Measurements from ENCODE around the gene OSBPL1A.
A peak's percentile ranks its signal among the peaks of the same experiment; 100 is the strongest.

Gene OSBPL1A
- 1.0 to 11.6 (median 4.0) reads per million in 9 experiments for total RNA-seq

DNA sequence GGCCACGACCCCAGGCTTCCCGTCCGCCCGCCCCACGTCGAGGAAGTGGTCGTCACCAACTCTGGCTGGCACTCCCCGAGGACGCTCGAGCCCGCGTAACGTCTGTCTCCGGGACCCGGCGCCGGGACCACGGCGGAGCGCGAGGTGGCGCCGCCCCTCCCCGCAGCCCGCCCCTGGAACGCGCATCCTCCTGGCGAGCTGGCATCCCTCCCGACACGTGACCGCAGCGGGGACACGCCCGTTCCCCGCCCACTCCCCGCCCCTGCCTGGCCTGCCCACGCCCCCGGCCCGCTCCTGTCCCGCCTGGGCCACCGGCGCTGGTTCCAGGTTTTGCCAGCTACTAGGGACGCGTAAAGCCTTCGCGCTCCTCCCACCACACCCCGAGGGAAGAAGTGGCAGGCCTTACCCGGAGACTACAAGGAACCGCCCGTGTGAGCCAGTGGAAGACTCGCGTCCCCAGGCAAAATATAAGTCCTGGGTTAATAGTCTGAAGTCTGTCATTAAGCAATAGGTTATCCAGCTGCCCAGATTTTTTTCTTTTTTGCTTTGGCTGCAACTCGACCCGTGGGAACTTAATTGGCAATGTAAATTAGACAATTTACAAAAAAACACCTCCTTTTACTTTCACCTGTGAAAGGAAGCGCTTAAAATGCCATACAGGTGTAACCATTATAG, at the start of gene OSBPL1A:
OSBPL1A (minus strand) TSS at position 131 of the 675 bp plus-strand sequence. CDS start 20,291 bp downstream, outside the sequence.
- H3K4me3 Mint-ChIP-seq: peak within 1 kb of the TSS; percentile 85 to 94
- H3K27me3 Mint-ChIP-seq: peaks cover 8 to 9% of the 10 kb centered on the region in 2 donors
- peak within 1 kb of the TSS in 1 of 2 donors; percentile 28 for H3K27ac Mint-ChIP-seq
- no peaks in the 10 kb centered on the region for H3K36me3 Mint-ChIP-seq (ENCODE audit: insufficient read depth)
- H3K9me3 Mint-ChIP-seq: no peaks in the 10 kb centered on the region
- H3K4me1 Mint-ChIP-seq (ENCODE audit: low read depth in 2 of 2): peaks cover 4 to 7% of the 10 kb centered on the region in 2 donors
- DNase-seq: peak; percentile 41 to 49 (median 48)
- ATAC-seq (replicated peaks): peak; percentile 84

DNA sequence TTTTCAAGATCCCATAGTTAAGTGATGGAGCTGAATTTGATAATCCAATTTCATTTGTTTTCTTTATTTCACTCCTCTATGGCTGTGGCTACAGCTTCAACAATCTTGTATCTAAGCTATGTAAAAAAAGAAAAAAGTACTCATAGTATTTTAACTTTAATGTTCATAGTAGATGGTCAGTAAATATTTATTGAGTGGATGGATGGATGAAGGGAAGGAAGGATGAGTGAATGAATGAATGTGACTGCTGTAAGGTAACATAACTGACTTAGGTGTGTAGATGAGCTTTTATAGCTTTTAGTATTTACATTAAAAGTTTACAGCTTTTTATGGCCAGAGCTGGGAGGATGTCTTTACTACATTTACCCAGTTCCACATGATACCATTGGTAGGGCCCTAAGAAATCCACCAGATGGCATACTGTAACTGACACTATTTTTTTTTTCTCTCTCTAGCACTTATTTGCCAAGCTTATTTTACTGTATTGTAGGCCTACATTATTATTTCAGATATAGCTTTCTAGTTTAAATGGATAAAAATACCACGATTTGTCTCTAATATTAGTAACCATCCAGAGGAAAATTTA, 49.4 kb upstream of the OSBPL1A start:
- DNase-seq (no peak), ATAC-seq (replicated peaks) (no peak)
- no peaks in the 10 kb centered on the region for H3K9me3 Mint-ChIP-seq
- H3K4me3 Mint-ChIP-seq: no peak overlapping the region
- peaks cover 49% of the 10 kb centered on the region for H3K36me3 Mint-ChIP-seq (ENCODE audit: insufficient read depth)
- peak overlapping the region in 1 of 2 donors; percentile 64 for H3K27ac Mint-ChIP-seq
- no peaks in the 10 kb centered on the region for H3K27me3 Mint-ChIP-seq
- H3K4me1 Mint-ChIP-seq (ENCODE audit: low read depth in 2 of 2): no peaks in the 10 kb centered on the region

DNA sequence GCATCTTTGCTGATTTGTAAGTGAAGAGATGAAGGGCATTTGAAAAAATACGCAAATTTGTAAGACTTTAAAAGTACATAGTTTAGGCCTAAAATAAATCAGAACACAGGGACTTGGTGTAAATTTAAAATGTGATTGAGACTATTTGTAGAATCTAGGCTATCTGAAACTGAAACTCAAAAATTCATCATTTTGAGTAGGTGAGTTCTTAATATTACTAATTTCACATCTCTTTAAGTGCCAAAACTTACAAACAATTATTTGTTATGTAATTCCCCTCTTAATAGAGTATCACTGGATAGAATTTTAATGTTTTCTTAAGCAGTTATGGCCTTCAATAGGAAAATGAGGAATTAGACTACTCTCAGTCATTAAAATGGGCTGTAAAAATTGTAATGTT, 48.8 kb upstream of the OSBPL1A start:
- peaks cover 53% of the 10 kb centered on the region for H3K36me3 Mint-ChIP-seq (ENCODE audit: insufficient read depth)
- H3K27me3 Mint-ChIP-seq: no peaks in the 10 kb centered on the region
- no peaks in the 10 kb centered on the region for H3K4me1 Mint-ChIP-seq (ENCODE audit: low read depth in 2 of 2)
- no peaks in the 10 kb centered on the region for H3K9me3 Mint-ChIP-seq
- ATAC-seq (replicated peaks): no peak
- no peak overlapping the region for H3K4me3 Mint-ChIP-seq
- H3K27ac Mint-ChIP-seq: peak overlapping the region in 1 of 2 donors; percentile 64
- no peak for DNase-seq

DNA sequence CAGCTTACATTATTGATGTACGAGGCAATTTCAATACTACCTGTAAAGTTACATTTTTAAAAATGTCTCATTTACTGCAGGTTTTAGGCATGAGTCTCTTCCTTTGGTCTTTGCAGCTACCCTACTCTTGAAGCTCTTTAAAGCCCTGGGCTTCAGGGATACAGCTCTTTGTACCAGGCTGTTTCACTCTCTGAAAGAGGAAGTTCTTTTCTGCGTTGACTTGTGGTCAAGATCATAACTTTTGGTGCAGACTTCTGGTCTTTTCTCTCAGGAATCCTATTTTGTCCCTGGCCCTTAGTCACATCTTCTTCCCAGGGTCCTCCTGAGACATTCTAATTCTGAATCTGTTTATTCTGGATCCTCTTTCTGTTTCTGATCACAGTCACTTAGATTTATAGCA, 46.2 kb upstream of the OSBPL1A start:
- ATAC-seq (replicated peaks) (no peak), DNase-seq (no peak)
- Mint-ChIP-seq H3K27ac (no peak overlapping the region), H3K4me3 (no peak overlapping the region), H3K36me3 (ENCODE audit: insufficient read depth) (peaks cover 48% of the 10 kb centered on the region), H3K27me3 (no peaks in the 10 kb centered on the region), H3K4me1 (ENCODE audit: low read depth in 2 of 2) (no peaks in the 10 kb centered on the region), H3K9me3 (no peaks in the 10 kb centered on the region)

DNA sequence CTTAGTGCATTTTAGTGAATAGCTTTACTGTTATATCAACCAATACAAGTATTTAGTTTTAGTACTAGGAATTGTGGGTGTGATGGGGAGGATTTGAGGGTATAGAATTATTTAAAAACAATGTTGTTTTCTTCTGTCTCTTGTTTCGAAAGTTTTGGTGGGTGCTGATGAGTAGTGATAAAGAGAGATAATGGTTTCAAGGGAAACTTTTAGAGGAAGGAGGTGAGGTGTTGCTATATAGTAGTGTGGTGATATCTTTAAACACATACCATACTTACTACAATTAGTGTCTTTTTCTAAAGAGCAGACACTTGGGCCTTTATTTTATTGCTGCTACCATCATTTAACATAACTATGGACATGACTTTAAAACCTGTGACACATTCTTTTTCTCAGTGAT, 39.3 kb upstream of the OSBPL1A start:
- ATAC-seq (replicated peaks) (no peak), DNase-seq (no peak)
- Mint-ChIP-seq H3K27ac (no peak overlapping the region), H3K27me3 (no peaks in the 10 kb centered on the region), H3K4me1 (ENCODE audit: low read depth in 2 of 2) (no peaks in the 10 kb centered on the region), H3K4me3 (no peak overlapping the region), H3K36me3 (ENCODE audit: insufficient read depth) (peaks cover 16% of the 10 kb centered on the region), H3K9me3 (no peaks in the 10 kb centered on the region)

DNA sequence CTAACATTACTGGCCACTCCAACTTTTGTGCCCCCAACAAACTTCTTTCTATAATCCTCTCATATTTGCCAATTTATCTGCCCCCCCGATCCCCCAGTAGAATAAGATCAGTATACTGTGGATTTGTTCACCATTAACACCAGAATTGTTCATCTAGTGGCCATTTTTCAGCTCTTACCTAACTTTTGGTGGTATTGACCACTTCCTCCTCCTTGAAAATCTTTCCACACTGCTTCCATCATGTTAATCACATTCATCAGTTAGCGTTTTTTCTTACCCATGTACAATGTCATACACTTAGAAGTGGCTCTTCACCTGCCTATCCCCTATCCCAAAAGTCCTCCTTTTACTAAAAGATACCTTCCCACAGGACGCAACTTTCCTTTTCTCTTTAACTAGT, 35.0 kb upstream of the OSBPL1A start:
- Mint-ChIP-seq H3K27me3 (no peaks in the 10 kb centered on the region), H3K36me3 (ENCODE audit: insufficient read depth) (peaks cover 9% of the 10 kb centered on the region), H3K9me3 (no peaks in the 10 kb centered on the region), H3K4me3 (no peak overlapping the region), H3K4me1 (ENCODE audit: low read depth in 2 of 2) (peaks cover 2 to 5% of the 10 kb centered on the region in 2 donors), H3K27ac (no peak overlapping the region)
- DNase-seq: no peak
- ATAC-seq (replicated peaks): no peak

DNA sequence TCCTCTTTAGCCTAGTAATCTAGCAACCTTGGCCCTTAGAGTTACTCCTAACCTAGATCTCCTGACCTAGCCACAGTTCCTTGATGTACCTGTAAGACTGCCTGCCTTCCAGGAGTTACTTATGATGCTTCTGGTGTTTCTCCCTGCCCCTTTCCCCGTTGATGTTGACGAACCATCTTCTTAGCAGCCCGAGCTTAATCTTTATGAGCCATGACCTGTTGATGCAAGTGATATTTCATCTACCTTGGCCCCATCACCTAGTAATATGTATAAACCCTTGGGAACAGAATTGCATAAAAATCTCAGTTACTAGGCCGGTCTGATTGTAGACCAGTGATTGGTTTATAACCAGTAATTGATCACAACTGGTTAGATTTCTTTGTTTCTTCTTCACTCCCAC, 31.6 kb upstream of the OSBPL1A start:
- H3K36me3 Mint-ChIP-seq (ENCODE audit: insufficient read depth): peaks cover 4% of the 10 kb centered on the region
- no peak overlapping the region for H3K27ac Mint-ChIP-seq
- peaks cover 0 to 4% of the 10 kb centered on the region in 2 donors for H3K9me3 Mint-ChIP-seq
- no peak overlapping the region for H3K4me3 Mint-ChIP-seq
- no peak for ATAC-seq (replicated peaks)
- H3K4me1 Mint-ChIP-seq (ENCODE audit: low read depth in 2 of 2): peaks cover 5 to 11% of the 10 kb centered on the region in 2 donors
- no peak for DNase-seq
- H3K27me3 Mint-ChIP-seq: peaks cover 0 to 7% of the 10 kb centered on the region in 2 donors

DNA sequence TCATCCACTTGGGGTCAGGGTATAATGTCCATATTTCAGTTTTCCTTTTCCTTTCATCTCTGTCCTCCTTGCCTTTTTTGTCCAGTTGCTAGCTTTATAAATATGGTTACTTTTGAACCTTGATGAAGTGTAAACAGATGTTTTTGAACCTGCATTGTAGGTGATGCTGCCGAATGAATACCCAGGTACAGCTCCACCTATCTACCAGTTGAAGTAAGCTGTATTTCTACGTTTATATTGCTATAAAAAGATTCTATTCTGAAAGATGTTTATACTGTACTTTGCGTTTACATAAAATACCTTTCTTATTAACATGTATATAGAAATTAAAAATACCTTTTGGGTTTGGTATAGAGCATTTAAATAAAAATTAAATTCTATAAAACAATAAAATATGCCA, 31.1 kb upstream of the OSBPL1A start:
- H3K27me3 Mint-ChIP-seq: peaks cover 2 to 12% of the 10 kb centered on the region in 2 donors
- H3K9me3 Mint-ChIP-seq: peaks cover 0 to 4% of the 10 kb centered on the region in 2 donors
- H3K4me1 Mint-ChIP-seq (ENCODE audit: low read depth in 2 of 2): peaks cover 5 to 11% of the 10 kb centered on the region in 2 donors
- no peak for ATAC-seq (replicated peaks)
- H3K27ac Mint-ChIP-seq: no peak overlapping the region
- no peak overlapping the region for H3K4me3 Mint-ChIP-seq
- peaks cover 4% of the 10 kb centered on the region for H3K36me3 Mint-ChIP-seq (ENCODE audit: insufficient read depth)
- no peak for DNase-seq

DNA sequence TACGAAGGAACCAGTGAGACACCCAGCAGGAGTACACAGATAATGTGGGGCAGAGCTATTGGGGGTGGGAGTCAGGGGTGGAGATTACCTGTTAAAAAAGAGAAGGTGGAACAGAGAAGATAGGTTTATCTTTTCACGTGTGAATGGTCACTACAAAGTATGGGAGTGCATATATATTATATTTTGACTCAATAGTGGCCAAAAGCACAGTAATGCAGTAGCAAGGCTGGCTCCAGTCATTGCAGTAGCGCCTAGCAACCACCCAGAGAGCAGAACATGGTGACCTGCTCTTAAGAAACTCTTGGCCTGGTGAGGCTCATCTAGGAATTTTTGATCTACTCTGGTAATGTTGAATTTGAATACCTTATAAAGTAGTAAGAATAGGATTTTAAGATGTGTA, 29.9 kb upstream of the OSBPL1A start:
- ATAC-seq (replicated peaks) (no peak), DNase-seq (no peak)
- Mint-ChIP-seq H3K27me3 (peaks cover 15 to 24% of the 10 kb centered on the region in 2 donors), H3K36me3 (ENCODE audit: insufficient read depth) (peaks cover 4% of the 10 kb centered on the region), H3K9me3 (peaks cover 0 to 4% of the 10 kb centered on the region in 2 donors), H3K27ac (peak overlapping the region; percentile 81 to 88), H3K4me1 (ENCODE audit: low read depth in 2 of 2) (peaks cover 5 to 11% of the 10 kb centered on the region in 2 donors), H3K4me3 (peak overlapping the region; percentile 84 to 87)

DNA sequence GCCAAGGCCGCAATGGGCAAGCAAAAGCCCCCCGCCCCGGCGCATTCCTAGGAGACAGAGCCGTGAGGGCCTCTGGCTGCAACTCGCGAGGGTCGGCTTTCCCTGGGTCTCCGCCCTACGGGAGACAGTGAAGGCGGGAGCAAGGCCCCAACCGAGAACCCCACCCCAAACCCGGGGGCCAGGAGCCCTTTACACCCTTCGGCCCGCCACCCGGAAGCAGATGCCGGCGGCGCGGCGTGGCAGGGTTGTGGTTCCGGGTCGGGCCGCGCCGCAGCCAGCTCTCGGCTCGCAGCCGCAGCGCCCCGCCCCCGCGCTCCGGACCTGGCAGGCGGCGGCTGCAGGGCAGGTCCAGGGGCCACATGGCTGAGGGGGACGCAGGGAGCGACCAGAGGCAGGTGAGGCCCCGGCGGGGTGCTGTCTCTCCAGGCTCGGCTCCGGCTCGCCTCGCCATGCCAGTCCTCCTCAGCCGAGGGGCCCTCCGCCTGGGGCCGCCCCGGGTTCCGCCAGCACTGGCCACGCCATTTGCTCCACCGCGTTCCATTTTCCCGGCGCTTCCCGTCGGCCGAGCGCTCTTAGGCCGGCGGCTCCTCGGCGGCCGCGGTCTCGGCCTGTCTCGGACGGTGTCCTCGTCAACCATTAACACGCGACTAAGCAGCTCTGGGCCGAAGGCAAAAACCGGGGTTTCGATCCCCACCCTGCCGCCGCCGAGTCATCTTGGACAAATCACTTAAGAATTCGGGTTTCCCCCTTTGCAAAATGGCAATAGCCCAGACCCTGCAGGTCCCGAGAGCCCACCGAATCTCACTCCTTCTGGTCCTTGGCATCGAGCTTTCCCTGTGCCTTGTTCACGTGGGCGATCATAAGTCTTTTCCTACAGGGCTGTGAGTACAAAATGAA, 29.0 kb upstream of the OSBPL1A start, which contains the start of gene IMPACT:
IMPACT (plus strand) TSS at position 273 of the 897 bp plus-strand sequence; CDS start at position 360, 87 bp downstream.
- ATAC-seq (replicated peaks) (peak; percentile 94), DNase-seq (peak; percentile 60 to 66 (median 64))
- peak within 1 kb of the TSS; percentile 84 to 87 for H3K4me3 Mint-ChIP-seq
- peak within 1 kb of the TSS; percentile 81 to 88 for H3K27ac Mint-ChIP-seq
- H3K4me1 Mint-ChIP-seq (ENCODE audit: low read depth in 2 of 2): peaks cover 5 to 11% of the 10 kb centered on the region in 2 donors
- peaks cover 0 to 4% of the 10 kb centered on the region in 2 donors for H3K9me3 Mint-ChIP-seq
- peaks cover 23 to 32% of the 10 kb centered on the region in 2 donors for H3K27me3 Mint-ChIP-seq
- H3K36me3 Mint-ChIP-seq (ENCODE audit: insufficient read depth): peaks cover 4% of the 10 kb centered on the region

DNA sequence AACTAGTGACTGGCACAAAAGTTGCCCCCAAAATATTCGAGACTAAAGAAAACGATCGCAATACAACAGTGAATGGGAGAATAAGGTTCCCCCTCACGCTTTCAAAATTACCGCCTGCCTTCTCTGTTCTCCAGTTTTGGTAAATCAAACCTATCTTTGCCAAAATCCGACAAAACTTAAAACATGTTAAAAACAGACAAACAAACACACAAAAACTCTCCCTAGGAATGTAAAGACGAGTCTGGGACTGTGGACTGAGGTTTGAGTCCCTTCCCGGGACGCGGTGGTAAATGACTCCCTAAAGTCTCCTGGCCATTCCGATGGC, 28.4 kb upstream of the OSBPL1A start:
- peak overlapping the region in 1 of 2 donors; percentile 88 for H3K27ac Mint-ChIP-seq
- peaks cover 5 to 11% of the 10 kb centered on the region in 2 donors for H3K4me1 Mint-ChIP-seq (ENCODE audit: low read depth in 2 of 2)
- H3K4me3 Mint-ChIP-seq: peak overlapping the region; percentile 84 to 87
- ATAC-seq (replicated peaks) (no peak), DNase-seq (no peak)
- H3K9me3 Mint-ChIP-seq: peaks cover 0 to 4% of the 10 kb centered on the region in 2 donors
- peaks cover 4% of the 10 kb centered on the region for H3K36me3 Mint-ChIP-seq (ENCODE audit: insufficient read depth)
- H3K27me3 Mint-ChIP-seq: peaks cover 29 to 37% of the 10 kb centered on the region in 2 donors

DNA sequence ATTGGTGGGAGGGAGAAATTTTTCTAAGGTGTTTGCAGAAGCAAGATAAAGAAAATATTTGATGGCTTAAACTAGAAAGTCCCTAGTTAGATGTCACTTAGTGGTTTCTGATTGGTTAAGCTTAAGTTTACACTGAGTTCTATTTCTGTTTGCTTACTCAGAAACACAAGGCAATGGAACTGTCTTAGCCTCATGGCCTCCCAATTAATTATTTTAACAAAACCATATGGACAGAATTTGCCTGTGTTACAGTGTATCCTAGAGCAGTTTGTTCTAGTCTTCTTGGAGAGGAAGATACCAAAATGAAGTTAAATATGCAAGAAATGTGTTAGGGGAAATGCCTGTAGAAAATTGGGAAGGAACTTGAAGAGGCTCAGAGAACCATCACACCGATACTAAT, 24.2 kb upstream of the OSBPL1A start:
- ATAC-seq (replicated peaks) (no peak), DNase-seq (no peak)
- Mint-ChIP-seq H3K4me3 (no peak overlapping the region), H3K4me1 (ENCODE audit: low read depth in 2 of 2) (peaks cover under 1 to 4% of the 10 kb centered on the region in 2 donors), H3K9me3 (peaks cover 0 to 4% of the 10 kb centered on the region in 2 donors), H3K36me3 (ENCODE audit: insufficient read depth) (peaks cover 2% of the 10 kb centered on the region), H3K27me3 (peaks cover 44 to 76% of the 10 kb centered on the region in 2 donors), H3K27ac (no peak overlapping the region)

DNA sequence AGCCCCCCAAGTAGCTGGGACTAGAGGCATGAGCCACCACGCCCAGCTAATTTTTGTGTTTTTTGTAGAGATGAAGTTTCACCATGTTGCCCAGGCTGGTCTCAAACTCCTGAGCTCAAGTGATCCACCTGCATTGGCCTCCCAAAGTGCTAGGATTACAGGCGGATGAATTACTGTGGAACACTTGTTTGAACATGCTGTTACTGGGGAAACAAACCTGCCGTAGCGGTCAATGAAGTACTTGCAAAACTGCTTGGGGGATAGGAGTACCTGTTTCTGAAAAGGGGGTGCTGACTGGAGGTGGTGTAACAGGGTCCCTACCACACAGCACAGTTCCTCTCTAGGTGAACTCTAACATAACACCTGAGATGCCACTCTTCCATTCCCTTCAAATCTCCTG, 22.9 kb upstream of the OSBPL1A start:
- Mint-ChIP-seq H3K27ac (no peak overlapping the region), H3K4me3 (no peak overlapping the region), H3K36me3 (ENCODE audit: insufficient read depth) (no peaks in the 10 kb centered on the region), H3K27me3 (peaks cover 44 to 76% of the 10 kb centered on the region in 2 donors), H3K4me1 (ENCODE audit: low read depth in 2 of 2) (no peaks in the 10 kb centered on the region), H3K9me3 (peaks cover 0 to 1% of the 10 kb centered on the region in 2 donors)
- DNase-seq: no peak
- ATAC-seq (replicated peaks): no peak
